Stimulated activated CD8-positive, alpha-beta memory T cell treated with anti-CD3 and anti-CD28 coated beads, Interleukin-2, amount 100 ng/mL, for 1 hour (primary cell): Measurements from ENCODE around the gene SP4.

Experiments used
- DNase-seq, 2 donors: peaks; one replicate each; pipeline ENCODE4 v3.0.0-alpha.2; 2020; ENCODE audit warnings: low read depth in 2 of 2

The SP4 gene

DNA sequence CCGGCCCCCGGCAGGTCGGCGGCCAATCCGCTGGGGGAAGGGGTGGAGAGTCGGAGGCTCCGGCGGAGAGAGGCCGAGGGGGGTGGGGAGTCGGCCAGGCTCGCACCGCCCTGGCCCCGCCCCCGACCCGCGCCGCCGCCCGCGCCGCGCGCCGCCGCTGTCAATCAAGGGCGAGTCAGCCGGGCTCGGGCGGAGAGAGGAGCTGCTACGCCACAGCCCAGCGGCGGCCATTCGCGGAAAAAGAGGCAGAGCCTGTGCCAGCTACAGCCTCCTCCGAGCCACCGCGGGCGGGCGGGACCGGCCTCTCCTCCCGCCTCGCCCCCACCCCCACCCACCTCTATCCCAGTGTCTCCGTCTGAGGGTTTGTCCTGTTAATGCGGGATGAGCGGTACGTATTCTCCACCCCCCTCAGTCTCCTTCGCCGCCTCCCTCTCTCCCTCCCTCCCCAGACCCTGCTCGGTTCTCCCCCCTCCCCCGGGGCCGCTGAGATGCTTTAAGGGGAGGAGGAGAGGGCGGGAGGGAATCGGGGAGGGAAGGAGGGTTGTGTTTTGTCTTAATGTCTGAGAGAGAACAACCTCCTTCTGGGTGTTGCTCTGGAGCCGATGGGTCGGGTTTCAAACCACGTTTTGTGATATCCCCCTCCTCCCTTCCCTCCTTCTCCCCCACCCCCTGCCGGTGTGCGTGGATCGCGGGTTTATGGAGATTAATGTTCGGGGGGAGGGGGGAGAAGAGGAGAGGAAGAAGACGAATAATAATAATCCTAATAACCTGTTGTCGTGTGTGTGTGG is at the start of gene SP4:
Gene SP4 (plus strand): TSS at position 213 of the 788 bp plus-strand sequence. CDS start 169 bp downstream, at position 382.
- peak; percentile 91 to 93 for DNase-seq

- DNase-seq, result no peak
These were observed 44.4 kb upstream of the SP4 start for GRCh38 chr7:21383227-21384220.

DNA sequence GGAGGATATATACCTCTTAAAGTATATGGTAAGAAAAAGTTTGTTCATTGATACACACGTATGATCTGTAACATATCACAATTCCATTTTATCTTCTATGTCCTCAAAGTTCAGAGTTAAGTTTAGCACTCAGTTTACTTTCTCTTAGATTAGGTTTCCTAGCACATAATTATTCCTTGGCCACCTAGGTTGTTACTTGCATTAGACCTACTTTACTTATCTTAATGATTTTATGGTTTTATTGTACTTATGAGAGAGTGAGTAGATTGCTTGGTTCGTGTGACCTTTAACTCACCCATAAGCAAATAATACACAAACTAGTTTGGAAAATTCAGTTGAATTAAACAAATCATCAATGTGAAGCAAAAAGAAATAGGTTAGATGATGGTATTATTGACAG is 33.9 kb upstream of the SP4 start:
- no peak for DNase-seq

GRCh38 chr7:21401944-21402343 is 25.9 kb upstream of the SP4 start:
- no peak for DNase-seq

DNA sequence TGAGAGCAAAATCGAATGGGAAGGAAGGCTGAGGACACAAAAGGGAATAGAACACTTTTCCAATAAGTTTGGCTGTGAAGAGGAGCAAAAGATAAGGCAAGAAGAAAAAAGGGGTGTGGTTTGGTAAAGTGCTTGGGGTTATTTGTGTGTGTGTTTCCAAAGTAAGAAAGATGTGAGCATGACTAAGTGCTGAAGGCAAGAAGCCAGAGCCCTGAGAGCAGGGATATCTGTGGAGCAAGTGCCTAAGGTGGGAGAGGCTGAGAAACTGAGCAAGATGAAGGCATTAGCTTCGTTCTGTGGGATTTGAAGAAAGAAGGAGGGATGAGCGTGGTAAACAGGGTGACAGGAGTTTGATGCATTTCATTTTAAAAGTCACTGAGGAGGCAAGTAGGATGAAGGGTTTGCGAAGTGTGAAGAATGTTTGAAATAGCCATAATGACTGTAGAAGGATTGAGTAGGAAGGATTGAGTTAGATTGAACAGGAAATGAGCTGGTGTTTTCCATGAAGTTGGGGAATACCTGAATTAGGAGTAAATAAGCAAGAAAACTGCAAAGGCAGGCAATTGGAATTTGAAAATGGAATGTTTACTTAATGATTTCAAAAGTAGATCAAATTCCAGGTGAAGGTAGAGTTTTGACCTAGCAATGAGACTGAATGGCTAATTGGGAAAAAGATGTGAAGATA is 19.9 kb upstream of the SP4 start:
- DNase-seq, result no peak

DNA sequence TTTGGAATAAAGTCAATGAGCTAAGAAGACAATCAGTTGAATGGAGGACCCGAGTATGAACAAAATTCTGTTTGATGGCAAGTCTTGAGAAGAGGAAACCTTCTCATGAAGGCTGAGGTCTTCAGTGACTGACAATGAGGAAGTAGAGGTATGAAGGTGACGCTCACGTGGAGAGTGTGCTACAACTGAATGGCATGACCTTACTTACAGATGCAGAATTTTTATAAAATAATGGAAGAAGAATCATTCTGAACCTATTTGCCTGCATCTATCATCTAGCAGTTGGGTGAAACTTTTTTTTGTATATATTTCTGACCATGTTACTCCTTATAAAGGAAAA is 19.4 kb upstream of the SP4 start:
- no peak for DNase-seq

- DNase-seq, result no peak
These were observed 15.5 kb upstream of the SP4 start for GRCh38 chr7:21412410-21412851.

GRCh38 chr7:21412957-21413356 is 14.9 kb upstream of the SP4 start:
- no peak for DNase-seq

DNA sequence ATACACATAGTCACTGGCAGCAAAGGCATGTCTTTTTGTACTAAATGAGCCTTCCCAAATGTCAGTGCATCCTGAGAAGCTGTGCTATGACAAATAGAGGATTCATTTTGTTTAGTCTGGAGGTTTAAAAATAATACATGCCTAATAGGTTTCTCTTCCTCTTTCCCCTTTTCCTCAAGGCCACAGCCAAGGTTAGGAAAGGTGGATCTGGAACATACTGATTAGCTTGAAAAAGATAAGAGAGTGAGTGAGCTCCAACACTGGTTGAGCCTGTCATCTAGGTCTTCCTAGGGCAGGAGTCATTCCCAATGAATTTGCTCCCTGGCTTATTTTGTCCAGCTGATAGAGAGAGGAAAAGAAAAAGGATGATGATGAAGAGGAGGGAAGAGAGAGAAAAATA is 14.4 kb upstream of the SP4 start:
- no peak for DNase-seq

DNA sequence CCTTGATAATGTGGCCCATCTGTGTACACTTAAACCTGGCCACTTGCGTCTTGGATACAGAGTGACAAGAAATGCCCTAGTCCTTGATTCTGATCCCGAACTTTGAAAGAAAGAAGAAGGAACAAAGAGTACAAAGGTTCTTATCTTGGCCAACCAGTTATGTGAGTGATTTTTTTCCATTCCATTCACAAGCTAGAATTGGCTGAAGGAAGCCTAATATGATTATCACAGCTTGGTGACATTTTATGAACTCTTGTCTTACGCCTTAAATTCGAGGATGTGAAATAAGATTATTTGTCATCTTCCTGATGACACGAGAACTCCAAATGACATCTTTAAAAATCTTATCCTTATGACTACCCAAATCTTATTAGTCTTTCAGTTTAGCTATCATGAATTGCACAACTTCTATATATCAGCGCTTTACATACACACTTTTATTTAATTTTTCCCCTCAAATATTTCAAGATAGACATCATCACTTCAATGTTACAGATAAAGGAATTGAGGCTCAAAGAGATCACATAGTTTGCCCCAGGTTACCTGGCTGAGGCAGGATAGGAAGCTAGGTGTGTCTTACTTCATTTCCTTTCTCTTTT is 13.0 kb upstream of the SP4 start:
- DNase-seq, result no peak

- no peak for DNase-seq
These were observed 10.2 kb upstream of the SP4 start for GRCh38 chr7:21417647-21418046.

DNA sequence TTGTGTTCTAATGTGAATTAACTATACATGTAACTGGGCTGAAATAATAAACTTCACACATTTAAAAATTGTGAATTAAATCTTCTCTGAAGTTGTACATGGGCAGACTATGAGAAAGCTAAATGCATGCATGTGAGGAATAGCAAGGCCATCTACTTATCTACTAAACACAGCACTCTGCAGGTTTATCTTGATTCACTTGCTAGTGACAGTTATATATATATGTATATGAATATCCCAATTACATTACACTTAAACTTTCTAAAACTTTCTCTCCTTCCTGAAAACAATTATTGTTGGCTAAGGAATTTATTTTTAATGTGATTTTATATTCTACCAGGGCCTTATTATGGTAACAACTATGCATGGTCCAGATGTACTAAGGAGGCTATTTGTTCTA is 5.1 kb upstream of the SP4 start:
- DNase-seq, result no peak

DNA sequence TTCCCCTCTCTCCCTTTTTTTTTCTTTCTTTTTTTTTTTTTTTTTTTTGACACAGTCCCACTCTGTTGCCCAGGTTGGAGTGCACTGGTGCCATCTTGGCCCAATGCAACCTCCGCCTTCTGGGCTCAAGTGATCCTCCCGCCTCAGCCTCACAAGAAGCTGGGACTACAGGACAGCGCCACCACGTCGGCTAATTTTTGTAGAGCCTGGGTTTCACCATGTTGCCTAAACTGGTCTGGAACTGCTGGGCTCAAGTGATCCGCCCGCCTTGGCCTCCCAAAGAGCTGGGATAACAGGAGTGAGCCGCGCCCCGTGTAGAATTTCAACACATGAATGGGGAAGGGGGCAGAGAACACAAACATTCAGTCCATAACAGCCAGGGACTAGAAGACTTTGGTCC is 2.6 kb upstream of the SP4 start:
- no peak for DNase-seq

DNA sequence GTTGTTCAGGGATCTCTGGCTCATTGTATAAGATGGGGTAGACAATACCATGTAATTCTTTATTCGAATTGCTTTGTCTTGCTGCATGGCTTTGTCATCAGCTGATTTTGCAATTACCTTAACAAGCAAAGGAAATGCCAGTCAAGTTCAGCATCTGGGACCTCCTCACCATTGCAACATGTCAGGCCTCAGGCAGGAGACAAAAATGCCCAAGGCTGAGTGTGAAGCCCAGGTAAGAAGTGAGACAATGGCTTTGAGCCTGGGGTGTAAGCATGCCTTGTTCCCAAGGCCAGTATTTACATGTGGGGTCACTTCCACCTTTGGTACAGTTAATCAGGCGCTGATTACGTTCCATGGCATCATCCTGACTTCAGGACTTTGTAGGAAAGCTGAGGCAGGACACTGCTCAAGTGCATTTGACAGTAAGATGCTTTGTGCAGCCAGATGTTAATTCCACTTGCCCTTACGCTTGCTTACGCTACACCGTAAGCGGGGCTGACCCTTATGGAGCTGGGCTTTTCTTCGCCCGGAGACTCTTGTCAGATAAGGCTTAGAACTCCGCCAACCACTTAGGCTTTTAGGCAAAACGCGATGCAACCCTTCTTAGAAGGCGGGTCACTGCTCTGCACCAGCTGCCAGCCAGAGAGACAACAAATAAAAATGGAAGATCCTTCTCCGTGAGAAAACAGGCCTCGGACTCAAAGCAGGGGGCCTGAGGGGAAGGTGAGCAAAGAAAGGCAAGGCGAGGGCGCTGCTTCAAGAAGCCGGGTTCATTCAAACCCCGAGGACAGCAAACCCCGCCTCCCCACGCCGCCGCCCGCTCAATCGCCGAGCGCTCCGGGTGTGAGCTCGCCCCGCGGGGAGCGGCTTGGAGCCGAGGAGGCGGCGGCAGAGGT is 1.3 kb upstream of the SP4 start:
- no peak for DNase-seq

GRCh38 chr7:21427182-21427870 is 557 bp upstream of the SP4 start:
- peak; percentile 97 to 99 for DNase-seq

DNA sequence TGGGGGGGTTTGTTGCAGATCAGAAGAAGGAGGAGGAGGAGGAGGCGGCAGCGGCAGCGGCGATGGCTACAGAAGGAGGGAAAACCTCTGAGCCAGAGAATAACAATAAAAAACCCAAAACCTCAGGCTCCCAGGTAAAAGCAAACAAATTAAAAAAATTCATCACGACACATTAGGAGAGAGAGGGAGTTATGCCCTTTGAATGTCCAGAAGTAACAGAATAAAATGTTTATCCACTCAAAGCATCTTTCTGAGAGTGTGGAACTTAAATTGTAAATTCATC is 717 bp downstream of the SP4 start:
- no peak for DNase-seq

DNA sequence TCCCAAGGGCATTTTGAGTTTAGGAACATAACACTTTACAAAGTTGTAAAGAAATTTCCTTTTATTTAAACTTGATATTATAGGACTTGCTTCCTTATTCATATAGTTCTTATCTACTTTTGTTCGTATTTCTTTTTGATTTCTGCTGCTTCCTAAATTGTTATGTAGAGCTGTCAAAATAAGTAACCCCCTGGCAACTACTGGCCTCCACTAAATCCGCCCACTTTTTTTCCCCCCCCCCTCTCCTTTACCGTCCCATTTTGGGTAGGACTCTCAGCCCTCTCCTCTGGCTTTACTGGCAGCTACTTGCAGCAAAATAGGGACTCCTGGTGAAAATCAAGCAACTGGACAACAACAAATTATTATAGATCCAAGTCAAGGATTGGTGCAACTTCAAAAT is 1.1 kb downstream of the SP4 start:
- DNase-seq, result no peak

GRCh38 chr7:21429786-21430574 is 2.1 kb downstream of the SP4 start:
- DNase-seq, result no peak

- no peak for DNase-seq
These were observed 2.7 kb downstream of the SP4 start for GRCh38 chr7:21430575-21430954.
